HG02938 (cell line): Measurements from ENCODE around the gene ANKS1B.

ENCODE experiments used
- ATAC-seq: cut with Tn5 transposase; IDR thresholded peaks from one replicate; pipeline ENCODE4 v1.9.1; 2021; ENCODE audit warnings: mild to moderate bottlenecking, moderate library complexity; ENCODE audit not compliant: unreplicated experiment

ANKS1B gene

GRCh38 chr12:99232324-99232723, 752.4 kb downstream of the ANKS1B start:
- ATAC-seq: no peak

GRCh38 chr12:99231031-99231430, 753.7 kb downstream of the ANKS1B start:
- no peak for ATAC-seq

GRCh38 chr12:99224237-99224636, 760.5 kb downstream of the ANKS1B start:
- no peak for ATAC-seq

GRCh38 chr12:99223579-99223978, 761.2 kb downstream of the ANKS1B start:
- ATAC-seq: no peak

GRCh38 chr12:99213047-99213446, 771.7 kb downstream of the ANKS1B start:
- no peak for ATAC-seq

- no peak for ATAC-seq
These were observed 772.5 kb downstream of the ANKS1B start for GRCh38 chr12:99212275-99212674.

GRCh38 chr12:99205111-99205510, 779.6 kb downstream of the ANKS1B start:
- no peak for ATAC-seq

- ATAC-seq: no peak
These were observed 782.7 kb downstream of the ANKS1B start for GRCh38 chr12:99201906-99202645.

GRCh38 chr12:99200711-99201384, 783.9 kb downstream of the ANKS1B start:
- ATAC-seq: no peak

GRCh38 chr12:99195474-99195873, 789.3 kb downstream of the ANKS1B start:
- ATAC-seq: no peak

- ATAC-seq: no peak
These were observed 792.2 kb downstream of the ANKS1B start for GRCh38 chr12:99192489-99192888.

GRCh38 chr12:99176871-99177270, 807.9 kb downstream of the ANKS1B start:
- ATAC-seq: no peak

- ATAC-seq: no peak
These were observed 814.3 kb downstream of the ANKS1B start for GRCh38 chr12:99170461-99170860.

- no peak for ATAC-seq
These were observed 814.7 kb downstream of the ANKS1B start for GRCh38 chr12:99170037-99170436.

GRCh38 chr12:99157946-99158345, 826.8 kb downstream of the ANKS1B start:
- no peak for ATAC-seq

GRCh38 chr12:99154983-99155336, 829.8 kb downstream of the ANKS1B start:
- ATAC-seq: no peak

GRCh38 chr12:99154216-99154982, 830.3 kb downstream of the ANKS1B start:
- ATAC-seq: no peak

- ATAC-seq: no peak
These were observed 831.4 kb downstream of the ANKS1B start for GRCh38 chr12:99153293-99153692.

GRCh38 chr12:99152337-99152736, 832.4 kb downstream of the ANKS1B start:
- no peak for ATAC-seq

- ATAC-seq: no peak
These were observed 833.0 kb downstream of the ANKS1B start for GRCh38 chr12:99151744-99152143.

GRCh38 chr12:99147130-99147529, 837.6 kb downstream of the ANKS1B start:
- no peak for ATAC-seq

- ATAC-seq: no peak
These were observed 838.0 kb downstream of the ANKS1B start for GRCh38 chr12:99146730-99147129.
